Activated CD4-positive, alpha-beta T cell treated with anti-CD3 and anti-CD28 coated beads, Interleukin-2, Interleukin-4, amounts not matched to agents 100 ng/mL and 50 ng/mL, durations not matched to agents 16 hours and 8 hours (primary cell): ENCODE results near the gene ETS1.

ENCODE experiments used
- DNase-seq: peaks from one replicate; pipeline ENCODE4 v3.0.0-alpha.2; 2020; ENCODE audit warnings: low spot score

Gene ETS1

DNA sequence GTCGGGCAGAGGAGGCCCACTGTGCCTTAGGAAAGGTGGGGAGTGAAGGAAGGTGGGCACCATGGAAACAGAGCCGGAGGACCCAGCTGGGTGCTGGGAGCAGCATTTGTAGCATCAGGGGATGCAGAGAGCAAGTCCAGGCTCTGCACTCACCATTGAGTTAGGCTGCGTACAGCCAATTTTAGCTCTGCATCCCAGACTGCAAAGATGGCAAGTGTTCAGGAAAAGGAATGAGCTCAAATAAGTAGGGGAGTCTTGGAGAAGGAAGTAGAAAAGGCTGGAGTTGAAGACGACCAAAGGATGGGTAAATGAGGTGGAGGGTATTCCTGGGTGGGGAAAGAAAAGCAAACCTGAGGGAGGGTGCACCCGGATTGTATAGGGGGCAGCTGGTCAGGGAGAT is 31.6 kb upstream of the ETS1 start:
- DNase-seq, result no peak

DNA sequence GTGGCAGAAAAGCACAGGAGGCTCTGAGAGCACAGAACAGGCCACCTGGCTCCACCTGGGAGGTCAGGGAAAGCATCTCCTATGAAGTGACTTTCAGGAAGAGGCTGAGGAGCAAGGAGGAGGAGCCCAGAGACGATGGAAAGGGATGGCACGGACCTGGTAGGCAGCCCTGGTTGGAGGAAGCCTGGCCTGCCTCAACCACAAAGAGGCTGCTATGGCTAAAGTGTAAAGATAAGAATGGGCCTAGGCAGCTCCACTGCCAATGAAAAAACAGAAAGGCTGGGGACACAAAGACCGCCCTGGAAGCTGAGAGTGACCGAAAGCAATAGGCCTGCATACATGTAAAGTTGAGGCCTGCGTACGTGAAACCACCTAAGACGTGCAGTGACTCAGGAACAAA is 31.2 kb upstream of the ETS1 start:
- no peak for DNase-seq

- DNase-seq, result no peak
These were observed 28.8 kb upstream of the ETS1 start for GRCh38 chr11:128616161-128616560.

GRCh38 chr11:128615612-128616011 is 28.3 kb upstream of the ETS1 start:
- no peak for DNase-seq

DNA sequence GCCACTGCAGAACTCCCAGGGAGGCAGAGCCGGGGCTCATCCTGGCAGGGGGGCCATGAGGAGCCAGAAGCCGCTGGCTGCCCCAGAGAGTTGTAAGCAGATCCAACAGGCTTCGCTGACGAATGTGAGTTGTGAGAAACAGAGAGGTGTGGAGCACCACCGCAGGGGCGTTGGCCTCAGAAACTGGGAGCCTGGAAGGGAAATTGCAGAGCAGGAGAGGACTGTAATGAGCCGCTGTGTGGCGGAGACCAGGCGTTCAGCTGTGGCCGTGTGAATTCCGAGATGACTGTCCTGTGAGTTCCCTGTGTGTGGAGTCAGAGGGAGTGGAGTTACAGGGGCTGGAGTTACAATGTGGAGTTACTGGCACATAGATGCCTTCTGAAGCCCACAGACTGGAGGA is 27.7 kb upstream of the ETS1 start:
- no peak for DNase-seq

- no peak for DNase-seq
These were observed 26.7 kb upstream of the ETS1 start for GRCh38 chr11:128614026-128614425.

DNA sequence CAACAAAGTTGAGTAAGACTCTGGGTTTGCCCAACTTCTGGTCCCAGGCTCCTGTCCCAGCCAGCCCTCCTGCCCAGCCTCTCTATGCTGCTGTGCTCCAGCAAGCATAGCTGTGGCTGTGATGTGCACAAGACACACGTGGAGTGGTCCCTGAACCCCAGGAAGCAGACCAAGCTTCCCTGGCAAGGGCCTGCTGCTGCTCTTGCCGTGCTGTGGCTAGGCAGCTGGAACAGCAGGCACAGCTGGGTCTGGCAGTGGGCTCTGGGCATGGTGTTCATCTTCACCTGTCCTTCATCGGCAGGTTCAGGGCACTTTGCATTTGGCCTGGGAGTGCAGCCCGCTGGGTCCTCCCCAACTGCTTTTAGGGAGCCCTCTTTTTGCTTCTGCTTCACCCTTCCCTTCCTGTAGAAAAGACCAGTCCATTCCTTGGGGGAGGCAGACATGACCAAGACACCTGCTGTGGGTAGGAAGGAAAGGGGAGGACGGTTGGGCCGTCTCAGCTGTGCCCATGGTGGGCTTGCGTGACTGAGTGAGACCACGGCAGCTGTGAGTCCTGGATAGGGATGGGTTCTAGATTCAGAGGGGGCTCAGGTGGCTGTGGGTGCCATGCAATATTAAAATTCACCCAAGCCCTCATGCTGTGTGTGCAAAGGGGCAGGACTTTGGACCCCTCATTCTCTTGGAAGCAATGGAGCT is 26.1 kb upstream of the ETS1 start:
- DNase-seq, result no peak

- peak; percentile 34 for DNase-seq
These were observed 23.6 kb upstream of the ETS1 start for GRCh38 chr11:128610721-128611617.

- no peak for DNase-seq
These were observed 22.4 kb upstream of the ETS1 start for GRCh38 chr11:128609785-128610184.

GRCh38 chr11:128608746-128609407 is 21.5 kb upstream of the ETS1 start:
- no peak for DNase-seq

DNA sequence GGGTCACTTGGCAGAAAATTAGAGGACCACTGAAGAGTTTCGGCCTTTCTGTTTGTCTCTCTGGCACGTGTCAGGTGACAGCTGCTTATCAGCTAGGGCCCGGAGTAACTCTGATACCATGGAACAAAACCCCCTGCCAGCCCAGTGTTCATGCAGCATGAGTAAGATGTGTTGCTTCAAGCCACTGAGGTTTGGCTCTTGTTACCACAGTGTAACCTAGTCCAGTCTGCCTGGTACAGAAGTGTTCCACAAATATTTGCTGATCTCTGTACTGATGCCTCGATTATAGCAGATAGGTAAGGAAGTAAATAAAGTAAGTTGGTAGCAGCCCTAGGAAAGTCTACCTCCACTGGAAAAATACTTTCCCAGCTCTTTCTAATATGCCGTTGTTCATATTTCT is 20.5 kb upstream of the ETS1 start:
- no peak for DNase-seq

GRCh38 chr11:128604723-128605122 is 17.4 kb upstream of the ETS1 start:
- no peak for DNase-seq

- no peak for DNase-seq
These were observed 16.5 kb upstream of the ETS1 start for GRCh38 chr11:128603752-128604414.

GRCh38 chr11:128603003-128603696 is 15.8 kb upstream of the ETS1 start:
- no peak for DNase-seq

DNA sequence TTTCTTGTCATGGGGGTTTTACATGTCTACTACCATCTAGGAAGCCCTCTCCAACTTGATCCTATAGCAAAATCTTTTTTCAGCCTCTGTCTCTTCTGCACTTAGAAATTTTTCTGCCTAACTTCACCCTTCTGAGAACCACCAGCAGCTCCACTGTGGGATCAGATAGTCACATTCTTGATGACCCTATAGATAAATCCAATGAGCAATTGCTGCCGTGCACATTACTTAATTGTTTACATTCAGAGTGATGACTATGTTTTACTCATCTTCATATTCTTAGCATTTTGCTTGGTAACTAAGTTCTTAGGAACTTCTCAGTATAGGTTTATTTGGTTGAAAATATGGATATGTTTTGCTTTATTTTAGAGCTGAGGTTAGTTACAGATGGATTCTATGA is 12.4 kb upstream of the ETS1 start:
- DNase-seq, result no peak

DNA sequence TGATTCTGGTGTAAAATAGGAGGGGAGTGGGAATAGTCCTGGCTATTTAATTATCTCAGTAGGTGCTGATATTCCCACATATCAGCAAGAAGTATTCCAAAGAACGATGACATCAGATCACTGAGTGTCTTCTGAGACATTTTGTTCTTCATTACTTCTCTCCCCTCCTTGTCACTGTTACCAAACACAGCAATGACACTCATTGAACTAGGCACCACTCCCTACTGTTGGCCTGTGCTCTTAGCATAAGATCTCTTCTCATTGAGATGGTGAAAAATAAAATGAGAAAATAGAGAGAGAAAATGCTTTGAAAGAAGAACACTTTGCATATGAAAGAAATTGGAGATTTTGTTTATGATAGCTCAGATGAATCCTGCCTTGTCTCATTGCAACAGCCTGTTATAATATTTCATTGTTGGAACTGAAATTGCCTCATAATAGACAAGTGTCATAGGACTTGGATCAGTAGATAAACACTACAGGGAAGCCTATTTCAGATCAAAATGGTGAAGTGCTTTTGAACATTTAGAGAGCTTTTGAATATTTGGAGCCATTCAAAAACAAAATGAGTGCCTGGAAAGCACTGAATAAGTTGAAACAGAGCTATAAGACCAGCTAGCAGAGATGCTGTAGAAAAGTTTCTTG is 11.3 kb upstream of the ETS1 start:
- no peak for DNase-seq

DNA sequence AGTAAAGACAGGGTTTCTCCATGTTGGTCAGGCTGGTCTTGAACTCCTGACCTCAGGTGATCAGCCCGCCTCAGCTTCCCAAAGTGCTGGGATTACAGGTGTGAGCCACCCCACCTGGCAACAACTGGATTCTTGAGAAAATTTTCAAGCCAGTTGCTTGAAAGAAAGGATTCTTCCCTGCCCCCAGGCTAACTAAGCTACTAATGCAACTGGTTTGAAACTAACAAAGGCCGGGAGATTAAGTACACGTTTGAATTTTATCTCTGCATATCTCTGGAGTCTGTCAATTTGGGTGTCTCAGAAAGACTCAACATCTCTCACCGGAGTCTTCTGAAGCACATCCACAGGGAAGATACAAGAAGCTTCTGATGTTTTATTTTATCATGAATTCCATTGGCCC is 10.7 kb upstream of the ETS1 start:
- no peak for DNase-seq

DNA sequence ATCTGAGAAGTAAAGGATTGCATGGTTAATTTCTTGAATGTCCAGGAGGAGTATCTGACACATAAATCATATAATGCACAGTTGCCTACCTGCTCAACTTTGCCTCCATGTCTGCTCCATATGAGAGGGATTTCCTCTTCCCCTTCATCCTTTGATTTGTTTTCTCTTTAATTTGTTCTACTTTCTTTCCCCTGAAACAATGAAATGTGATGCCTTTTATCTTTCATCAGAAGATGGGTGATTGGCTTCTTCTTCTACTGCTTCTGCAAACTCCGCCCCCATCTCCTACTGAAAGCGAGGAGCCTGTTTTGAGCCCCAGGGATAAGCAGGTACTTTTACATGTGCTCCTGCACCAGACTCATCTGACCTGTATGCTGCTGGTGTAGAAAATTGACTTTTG is 9.9 kb upstream of the ETS1 start:
- no peak for DNase-seq

GRCh38 chr11:128596250-128596649 is 8.9 kb upstream of the ETS1 start:
- no peak for DNase-seq

GRCh38 chr11:128595775-128596174 is 8.4 kb upstream of the ETS1 start:
- DNase-seq, result no peak

DNA sequence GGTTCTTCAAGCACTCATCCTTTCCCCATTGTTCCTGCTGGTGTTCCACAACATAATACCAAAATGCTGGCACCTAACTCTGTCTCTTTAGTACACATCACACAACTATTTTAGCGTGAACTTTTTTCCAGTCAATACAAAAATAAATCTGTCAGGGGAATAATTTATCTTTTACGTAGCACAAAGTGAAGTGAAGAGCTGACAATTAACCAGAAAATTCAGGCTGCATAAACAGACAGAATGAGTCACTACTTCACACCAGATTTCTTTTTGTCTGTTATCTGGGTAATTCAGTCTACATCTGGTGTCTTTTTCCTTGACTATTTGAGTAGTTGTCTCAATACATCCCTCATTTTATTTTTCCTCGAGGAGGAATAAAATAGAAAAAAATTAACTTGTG is 7.9 kb upstream of the ETS1 start:
- DNase-seq, result no peak
